DOHH2 (cell line): ENCODE measurements around the gene KRTAP3-1.

Experiments used
- H3F3A ChIP-seq: fragments of 200-600 bp; sonication (generic), shearing (Covaris generic); 2 replicates; pipeline ENCODE4 v1.6.0; 2016; ENCODE audit warnings: antibody characterized with exemption, mild to moderate bottlenecking; ENCODE audit not compliant: control insufficient read depth, insufficient read depth
- H3K27ac ChIP-seq: fragments of 200-600 bp; sonication (generic); 2 replicates; pipeline ENCODE4 v1.5.1; 2014; ENCODE audit warnings: low read depth, mild to moderate bottlenecking, low read length, moderate library complexity
- H3K27me3 ChIP-seq: fragments of 200-600 bp; sonication (generic); 2 replicates; pipeline ENCODE4 v1.6.1; 2014; ENCODE audit warnings: mild to moderate bottlenecking, low read length, mixed read lengths; ENCODE audit not compliant: control insufficient read depth
- H3K36me3 ChIP-seq: fragments of 200-600 bp; sonication (generic); 2 replicates; pipeline ENCODE4 v1.6.1; 2014; ENCODE audit warnings: mild to moderate bottlenecking, low read length, moderate library complexity, mixed read lengths; ENCODE audit not compliant: control insufficient read depth
- H3K4me1 ChIP-seq: fragments of 200-600 bp; sonication (generic); 2 replicates; pipeline ENCODE4 v1.6.1; 2014; ENCODE audit warnings: mild to moderate bottlenecking, low read length, mixed read lengths; ENCODE audit not compliant: control insufficient read depth
- H3K4me2 ChIP-seq: fragments of 200-600 bp; sonication (generic); 2 replicates; pipeline ENCODE4 v1.6.0; 2014; ENCODE audit warnings: mild to moderate bottlenecking, low read length, moderate library complexity
- H3K4me3 ChIP-seq: fragments of 200-600 bp; sonication (generic); 2 replicates; pipeline ENCODE4 v1.5.1; 2014; ENCODE audit warnings: mild to moderate bottlenecking, low read length, mixed read lengths
- H3K79me2 ChIP-seq: fragments of 200-600 bp; sonication (generic); 2 replicates; pipeline ENCODE4 v1.6.1; 2014; ENCODE audit warnings: mild to moderate bottlenecking, low read length, mixed read lengths; ENCODE audit not compliant: control insufficient read depth
- H3K9me2 ChIP-seq: fragments of 200-600 bp; sonication (generic); replicated peaks from 2 replicates; pipeline ENCODE4 v1.6.1; 2014; ENCODE audit warnings: mild to moderate bottlenecking, low read length, mixed read lengths; ENCODE audit not compliant: control insufficient read depth
- H3K9me3 ChIP-seq: fragments of 200-600 bp; sonication (generic); 2 replicates; pipeline ENCODE4 v1.6.1; 2014; ENCODE audit warnings: antibody characterized with exemption, low read length, mixed read lengths; ENCODE audit not compliant: control insufficient read depth, insufficient read depth
- H4K20me1 ChIP-seq: fragments of 200-600 bp; sonication (generic); 2 replicates; pipeline ENCODE4 v1.6.0; 2014; ENCODE audit warnings: low read depth, mild to moderate bottlenecking, antibody characterized with exemption, low read length, moderate library complexity; ENCODE audit not compliant: control insufficient read depth, insufficient read depth
- CTCF ChIP-seq: fragments of 200-600 bp; sonication (generic); IDR thresholded peaks from one replicate; pipeline ENCODE4 v1.5.1; 2014; ENCODE audit warnings: antibody characterized with exemption, mild to moderate bottlenecking, low read depth, low read length; ENCODE audit not compliant: poor library complexity, severe bottlenecking
- EZH2phosphoT487 ChIP-seq: fragments of 200-600 bp; sonication (generic); IDR thresholded peaks from 2 replicates; pipeline ENCODE4 v1.6.1; 2017; ENCODE audit warnings: borderline replicate concordance, mild to moderate bottlenecking, antibody characterized with exemption, low read length, moderate library complexity, mixed read lengths

Gene KRTAP3-1

GRCh38 chr17:40961591-40961990, 47.3 kb downstream of the KRTAP3-1 start:
- TF ChIP-seq EZH2phosphoT487 (no peak), CTCF (no peak)
- Histone ChIP-seq H3K27ac (no peak overlapping the region), H3K9me2 (no peaks in the 10 kb centered on the region)

DNA sequence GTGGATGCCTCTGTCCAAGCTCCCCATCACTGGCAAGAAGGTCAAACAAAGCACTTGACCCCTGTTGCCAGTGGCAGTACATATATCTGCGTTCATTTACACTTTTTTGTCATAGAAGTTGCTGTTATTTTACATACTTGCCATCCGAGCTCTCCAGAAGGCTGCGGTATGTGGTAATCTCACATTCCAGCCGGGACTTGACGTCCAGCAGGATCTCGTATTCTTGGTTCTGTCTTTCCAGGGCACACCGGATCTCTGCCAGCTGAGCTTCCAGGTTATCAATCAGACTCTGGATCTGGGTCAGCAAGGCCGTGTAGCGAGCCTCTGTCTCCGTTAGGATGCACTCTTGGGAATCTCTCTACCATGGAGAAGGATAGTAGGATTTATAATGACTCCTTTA, 48.8 kb downstream of the KRTAP3-1 start:
- Histone ChIP-seq H3K79me2 (no peaks in the 10 kb centered on the region), H3K9me3 (no peaks in the 10 kb centered on the region), H3K4me1 (no peaks in the 10 kb centered on the region), H3K4me2 (no peak overlapping the region), H3K4me3 (no peak overlapping the region), H3F3A (no peaks in the 10 kb centered on the region), H3K9me2 (no peaks in the 10 kb centered on the region), H3K27ac (no peak overlapping the region), H3K27me3 (peaks cover 4% of the 10 kb centered on the region), H3K36me3 (no peaks in the 10 kb centered on the region), H4K20me1 (no peaks in the 10 kb centered on the region)
- TF ChIP-seq EZH2phosphoT487, result no peak
- no peak for TF ChIP-seq CTCF

More at GRCh38 chr17:40961591-40961990, 47.3 kb downstream of the KRTAP3-1 start:
- Histone ChIP-seq H3F3A (no peaks in the 10 kb centered on the region), H3K27me3 (peaks cover 4% of the 10 kb centered on the region), H3K4me1 (no peaks in the 10 kb centered on the region), H3K79me2 (no peaks in the 10 kb centered on the region), H3K4me3 (no peak overlapping the region), H3K4me2 (no peak overlapping the region), H4K20me1 (no peaks in the 10 kb centered on the region), H3K9me3 (no peaks in the 10 kb centered on the region), H3K36me3 (no peaks in the 10 kb centered on the region)
